ENCODE data around the gene TMEM218.

The TMEM218 gene

GRCh38 chr11:125141686-125142535, 30.5 kb upstream of the TMEM218 start:
- in situ Hi-C loops (cut with HindIII; ENCODE audit: low pct_unique_long_range_greater_than_20kb, low sequenced_read_pairs): no loop called here
- DNase-seq (ENCODE audit: low read depth in 1 of 2, low spot score in 1 of 2): peak in 1 of 2 experiments; percentile 49
- TF ChIP-seq JUND (IDR thresholded peaks at IDR 0.05; ENCODE audit: low read depth): no peak

- in situ Hi-C loops (cut with HindIII; ENCODE audit: low pct_unique_long_range_greater_than_20kb, low sequenced_read_pairs): no loop called here
These were observed 29.8 kb upstream of the TMEM218 start for GRCh38 chr11:125141178-125141577.

GRCh38 chr11:125140233-125140632, 28.8 kb upstream of the TMEM218 start:
- DNase-seq (ENCODE audit: low read depth in 1 of 2, low spot score in 1 of 2): peak in 1 of 2 experiments; percentile 36
- TF ChIP-seq JUND (IDR thresholded peaks at IDR 0.05; ENCODE audit: low read depth): no peak
- in situ Hi-C loops (cut with HindIII; ENCODE audit: low pct_unique_long_range_greater_than_20kb, low sequenced_read_pairs): no loop called here

More at GRCh38 chr11:125141178-125141577, 29.8 kb upstream of the TMEM218 start:
- TF ChIP-seq JUND (IDR thresholded peaks at IDR 0.05; ENCODE audit: low read depth): no peak
- no peak for DNase-seq (ENCODE audit: low read depth in 1 of 2, low spot score in 1 of 2)

- TF ChIP-seq JUND (IDR thresholded peaks at IDR 0.05; ENCODE audit: low read depth): no peak
- DNase-seq (ENCODE audit: low read depth in 1 of 2, low spot score in 1 of 2): no peak
- in situ Hi-C loops (cut with HindIII; ENCODE audit: low pct_unique_long_range_greater_than_20kb, low sequenced_read_pairs): no loop called here
These were observed 28.4 kb upstream of the TMEM218 start for GRCh38 chr11:125139778-125140177.

GRCh38 chr11:125138966-125139365, 27.5 kb upstream of the TMEM218 start:
- no peak for DNase-seq (ENCODE audit: low read depth in 1 of 2, low spot score in 1 of 2)
- in situ Hi-C loops (cut with HindIII; ENCODE audit: low pct_unique_long_range_greater_than_20kb, low sequenced_read_pairs): no loop called here
- TF ChIP-seq JUND (IDR thresholded peaks at IDR 0.05; ENCODE audit: low read depth): no peak

- no peak for TF ChIP-seq JUND (IDR thresholded peaks at IDR 0.05; ENCODE audit: low read depth)
- no peak for DNase-seq (ENCODE audit: low read depth in 1 of 2, low spot score in 1 of 2)
- in situ Hi-C loops (cut with HindIII; ENCODE audit: low pct_unique_long_range_greater_than_20kb, low sequenced_read_pairs): no loop called here
These were observed 24.6 kb upstream of the TMEM218 start for GRCh38 chr11:125136001-125136400.

- in situ Hi-C loops (cut with HindIII; ENCODE audit: low pct_unique_long_range_greater_than_20kb, low sequenced_read_pairs): no loop called here
- no peak for TF ChIP-seq JUND (IDR thresholded peaks at IDR 0.05; ENCODE audit: low read depth)
- DNase-seq (ENCODE audit: low read depth in 1 of 2, low spot score in 1 of 2): no peak
These were observed 21.2 kb upstream of the TMEM218 start for GRCh38 chr11:125132596-125132995.

- DNase-seq (ENCODE audit: low read depth in 1 of 2, low spot score in 1 of 2): no peak
- TF ChIP-seq JUND (IDR thresholded peaks at IDR 0.05; ENCODE audit: low read depth): no peak
- in situ Hi-C loops (cut with HindIII; ENCODE audit: low pct_unique_long_range_greater_than_20kb, low sequenced_read_pairs): no loop called here
These were observed 20.6 kb upstream of the TMEM218 start for GRCh38 chr11:125132071-125132470.

- in situ Hi-C loops (cut with HindIII; ENCODE audit: low pct_unique_long_range_greater_than_20kb, low sequenced_read_pairs): no loop called here
- TF ChIP-seq JUND (IDR thresholded peaks at IDR 0.05; ENCODE audit: low read depth): no peak
- no peak for DNase-seq (ENCODE audit: low read depth in 1 of 2, low spot score in 1 of 2)
These were observed 18.0 kb upstream of the TMEM218 start for GRCh38 chr11:125129316-125129993.

- DNase-seq (ENCODE audit: low read depth in 1 of 2, low spot score in 1 of 2): no peak
- TF ChIP-seq JUND (IDR thresholded peaks at IDR 0.05; ENCODE audit: low read depth): no peak
- in situ Hi-C loops (cut with HindIII; ENCODE audit: low pct_unique_long_range_greater_than_20kb, low sequenced_read_pairs): no loop called here
These were observed 17.0 kb upstream of the TMEM218 start for GRCh38 chr11:125128450-125128849.

- TF ChIP-seq JUND (IDR thresholded peaks at IDR 0.05; ENCODE audit: low read depth): no peak
- no peak for DNase-seq (ENCODE audit: low read depth in 1 of 2, low spot score in 1 of 2)
- in situ Hi-C loops (cut with HindIII; ENCODE audit: low pct_unique_long_range_greater_than_20kb, low sequenced_read_pairs): no loop called here
These were observed 13.2 kb upstream of the TMEM218 start for GRCh38 chr11:125124618-125124992.

GRCh38 chr11:125123947-125124617, 12.7 kb upstream of the TMEM218 start:
- no peak for TF ChIP-seq JUND (IDR thresholded peaks at IDR 0.05; ENCODE audit: low read depth)
- in situ Hi-C loops (cut with HindIII; ENCODE audit: low pct_unique_long_range_greater_than_20kb, low sequenced_read_pairs): no loop called here
- peak; percentile 83 to 95 for DNase-seq (ENCODE audit: low read depth in 1 of 2, low spot score in 1 of 2)
